ENCODE results near the gene TULP4.

TULP4 gene

GRCh38 chr6:158414851-158415262 lies 102.6 kb downstream of the TULP4 start:
- H3K4me1 ChIP-seq (ENCODE audit: insufficient read depth, insufficient read length) = peaks cover 2% of the 10 kb centered on the region
- no peaks in the 10 kb centered on the region for H3K9me3 ChIP-seq (ENCODE audit: insufficient read depth, low read length)
- DNase-seq (ENCODE audit: low read depth, low spot score) = no peak
- no peak overlapping the region for H3K9ac ChIP-seq (ENCODE audit: insufficient read length, low read depth)
- H3K36me3 ChIP-seq (ENCODE audit: insufficient read depth, insufficient read length, low read length) = peaks cover 19% of the 10 kb centered on the region
- H3K4me3 ChIP-seq (ENCODE audit: insufficient read length, low read depth) = no peak overlapping the region
- H3K27me3 ChIP-seq (ENCODE audit: insufficient read depth, insufficient read length) = no peaks in the 10 kb centered on the region
- TF ChIP-seq ZNF274 (IDR thresholded peaks at IDR 0.05; ENCODE audit: low read depth, low read length) (no peak), YY1 (IDR thresholded peaks at IDR 0.05; ENCODE audit: insufficient read depth, insufficient read length) (no peak), SUZ12 (IDR thresholded peaks at IDR 0.05; ENCODE audit: extremely low read depth, insufficient read depth, insufficient read length) (no peak)

GRCh38 chr6:158415666-158416065 lies 103.4 kb downstream of the TULP4 start:
- no peak overlapping the region for H3K9ac ChIP-seq (ENCODE audit: insufficient read length, low read depth)
- H3K9me3 ChIP-seq (ENCODE audit: insufficient read depth, low read length) = no peaks in the 10 kb centered on the region
- H3K36me3 ChIP-seq (ENCODE audit: insufficient read depth, insufficient read length, low read length) = peaks cover 19% of the 10 kb centered on the region
- H3K4me3 ChIP-seq (ENCODE audit: insufficient read length, low read depth) = no peak overlapping the region
- H3K4me1 ChIP-seq (ENCODE audit: insufficient read depth, insufficient read length) = peaks cover 2% of the 10 kb centered on the region
- no peak for TF ChIP-seq ZNF274 (IDR thresholded peaks at IDR 0.05; ENCODE audit: low read depth, low read length)
- TF ChIP-seq SUZ12 (IDR thresholded peaks at IDR 0.05; ENCODE audit: extremely low read depth, insufficient read depth, insufficient read length) = no peak
- no peak for TF ChIP-seq YY1 (IDR thresholded peaks at IDR 0.05; ENCODE audit: insufficient read depth, insufficient read length)
- H3K27me3 ChIP-seq (ENCODE audit: insufficient read depth, insufficient read length) = no peaks in the 10 kb centered on the region
- no peak for DNase-seq (ENCODE audit: low read depth, low spot score)

GRCh38 chr6:158416883-158417759 lies 104.9 kb downstream of the TULP4 start:
- no peak for TF ChIP-seq ZNF274 (IDR thresholded peaks at IDR 0.05; ENCODE audit: low read depth, low read length)
- TF ChIP-seq SUZ12 (IDR thresholded peaks at IDR 0.05; ENCODE audit: extremely low read depth, insufficient read depth, insufficient read length) = no peak
- TF ChIP-seq YY1 (IDR thresholded peaks at IDR 0.05; ENCODE audit: insufficient read depth, insufficient read length) = no peak
- Histone ChIP-seq H3K9me3 (ENCODE audit: insufficient read depth, low read length) (no peaks in the 10 kb centered on the region; the same call in 1 of the 2 replicates), H3K9ac (ENCODE audit: insufficient read length, low read depth) (no peak overlapping the region), H3K27me3 (ENCODE audit: insufficient read depth, insufficient read length) (no peaks in the 10 kb centered on the region), H3K36me3 (ENCODE audit: insufficient read depth, insufficient read length, low read length) (peaks cover 19% of the 10 kb centered on the region), H3K4me3 (ENCODE audit: insufficient read length, low read depth) (no peak overlapping the region), H3K4me1 (ENCODE audit: insufficient read depth, insufficient read length) (peaks cover 2% of the 10 kb centered on the region)
- no peak for DNase-seq (ENCODE audit: low read depth, low spot score)

- no peak for TF ChIP-seq SUZ12 (IDR thresholded peaks at IDR 0.05; ENCODE audit: extremely low read depth, insufficient read depth, insufficient read length)
- TF ChIP-seq YY1 (IDR thresholded peaks at IDR 0.05; ENCODE audit: insufficient read depth, insufficient read length) = no peak
- TF ChIP-seq ZNF274 (IDR thresholded peaks at IDR 0.05; ENCODE audit: low read depth, low read length) = no peak
- Histone ChIP-seq H3K9ac (ENCODE audit: insufficient read length, low read depth) (no peak overlapping the region), H3K4me3 (ENCODE audit: insufficient read length, low read depth) (no peak overlapping the region), H3K4me1 (ENCODE audit: insufficient read depth, insufficient read length) (peaks cover 2% of the 10 kb centered on the region), H3K9me3 (ENCODE audit: insufficient read depth, low read length) (no peaks in the 10 kb centered on the region; the same call in none of the 2 replicates), H3K27me3 (ENCODE audit: insufficient read depth, insufficient read length) (no peaks in the 10 kb centered on the region), H3K36me3 (ENCODE audit: insufficient read depth, insufficient read length, low read length) (peaks cover 19% of the 10 kb centered on the region)
- DNase-seq (ENCODE audit: low read depth, low spot score) = no peak
These were observed 105.5 kb downstream of the TULP4 start for GRCh38 chr6:158417760-158418098.

GRCh38 chr6:158418501-158418900 lies 106.2 kb downstream of the TULP4 start:
- H3K9ac ChIP-seq (ENCODE audit: insufficient read length, low read depth) = no peak overlapping the region
- H3K36me3 ChIP-seq (ENCODE audit: insufficient read depth, insufficient read length, low read length) = peaks cover 14% of the 10 kb centered on the region
- H3K4me3 ChIP-seq (ENCODE audit: insufficient read length, low read depth) = no peak overlapping the region
- TF ChIP-seq SUZ12 (IDR thresholded peaks at IDR 0.05; ENCODE audit: extremely low read depth, insufficient read depth, insufficient read length) (no peak), YY1 (IDR thresholded peaks at IDR 0.05; ENCODE audit: insufficient read depth, insufficient read length) (no peak), ZNF274 (IDR thresholded peaks at IDR 0.05; ENCODE audit: low read depth, low read length) (no peak)
- H3K9me3 ChIP-seq (ENCODE audit: insufficient read depth, low read length) = no peaks in the 10 kb centered on the region; the same call in none of the 2 replicates
- no peaks in the 10 kb centered on the region for H3K27me3 ChIP-seq (ENCODE audit: insufficient read depth, insufficient read length)
- no peak for DNase-seq (ENCODE audit: low read depth, low spot score)
- H3K4me1 ChIP-seq (ENCODE audit: insufficient read depth, insufficient read length) = peaks cover 2% of the 10 kb centered on the region

- no peak for DNase-seq (ENCODE audit: low read depth, low spot score)
- no peaks in the 10 kb centered on the region for H3K27me3 ChIP-seq (ENCODE audit: insufficient read depth, insufficient read length)
- peaks cover 5% of the 10 kb centered on the region for H3K36me3 ChIP-seq (ENCODE audit: insufficient read depth, insufficient read length, low read length)
- H3K9ac ChIP-seq (ENCODE audit: insufficient read length, low read depth) = no peak overlapping the region
- TF ChIP-seq ZNF274 (IDR thresholded peaks at IDR 0.05; ENCODE audit: low read depth, low read length) (no peak), SUZ12 (IDR thresholded peaks at IDR 0.05; ENCODE audit: extremely low read depth, insufficient read depth, insufficient read length) (no peak), YY1 (IDR thresholded peaks at IDR 0.05; ENCODE audit: insufficient read depth, insufficient read length) (no peak)
- H3K4me1 ChIP-seq (ENCODE audit: insufficient read depth, insufficient read length) = peaks cover 2% of the 10 kb centered on the region
- no peak overlapping the region for H3K4me3 ChIP-seq (ENCODE audit: insufficient read length, low read depth)
- no peaks in the 10 kb centered on the region; the same call in none of the 2 replicates for H3K9me3 ChIP-seq (ENCODE audit: insufficient read depth, low read length)
These were observed 107.2 kb downstream of the TULP4 start for GRCh38 chr6:158419339-158419909.

GRCh38 chr6:158421381-158421780 lies 109.1 kb downstream of the TULP4 start:
- Histone ChIP-seq H3K9me3 (ENCODE audit: insufficient read depth, low read length) (no peaks in the 10 kb centered on the region; the same call in none of the 2 replicates), H3K27me3 (ENCODE audit: insufficient read depth, insufficient read length) (no peaks in the 10 kb centered on the region), H3K4me1 (ENCODE audit: insufficient read depth, insufficient read length) (peaks cover 2% of the 10 kb centered on the region), H3K36me3 (ENCODE audit: insufficient read depth, insufficient read length, low read length) (peaks cover 4% of the 10 kb centered on the region), H3K4me3 (ENCODE audit: insufficient read length, low read depth) (no peak overlapping the region), H3K9ac (ENCODE audit: insufficient read length, low read depth) (no peak overlapping the region)
- no peak for DNase-seq (ENCODE audit: low read depth, low spot score)
- no peak for TF ChIP-seq ZNF274 (IDR thresholded peaks at IDR 0.05; ENCODE audit: low read depth, low read length)
- no peak for TF ChIP-seq SUZ12 (IDR thresholded peaks at IDR 0.05; ENCODE audit: extremely low read depth, insufficient read depth, insufficient read length)
- TF ChIP-seq YY1 (IDR thresholded peaks at IDR 0.05; ENCODE audit: insufficient read depth, insufficient read length) = no peak

Data from NT2/D1 (cell line).